Measurements from ENCODE around the gene SPOCK1.

SPOCK1 gene

DNA sequence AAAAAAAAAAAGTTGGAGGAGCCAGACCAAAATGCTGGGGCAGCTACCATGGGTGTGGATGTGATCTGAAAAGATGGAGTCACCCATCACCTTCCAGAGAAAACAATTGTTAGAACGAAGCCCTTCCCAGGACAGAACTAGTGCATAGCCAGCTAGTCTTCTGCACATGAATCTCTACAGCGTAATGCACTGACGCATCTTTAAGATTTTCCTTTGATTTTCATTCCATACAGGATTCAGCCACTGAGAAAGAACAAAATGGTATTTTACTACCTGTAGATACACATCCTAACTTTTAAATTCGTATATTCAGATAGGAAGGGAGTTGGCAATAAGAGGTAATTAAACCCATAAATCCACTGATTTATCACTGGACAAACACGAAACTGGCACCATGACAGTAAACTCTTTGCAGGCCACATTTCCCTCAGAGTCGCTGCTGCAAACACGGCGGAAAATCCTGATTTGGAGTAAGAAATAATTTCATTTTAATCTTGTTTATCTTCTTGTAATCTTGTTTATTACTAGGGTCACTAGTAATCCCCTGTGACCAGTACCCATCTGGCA lies 206.6 kb downstream of the SPOCK1 start:
- no peak for DNase-seq (ENCODE audit: low spot score)

DNA sequence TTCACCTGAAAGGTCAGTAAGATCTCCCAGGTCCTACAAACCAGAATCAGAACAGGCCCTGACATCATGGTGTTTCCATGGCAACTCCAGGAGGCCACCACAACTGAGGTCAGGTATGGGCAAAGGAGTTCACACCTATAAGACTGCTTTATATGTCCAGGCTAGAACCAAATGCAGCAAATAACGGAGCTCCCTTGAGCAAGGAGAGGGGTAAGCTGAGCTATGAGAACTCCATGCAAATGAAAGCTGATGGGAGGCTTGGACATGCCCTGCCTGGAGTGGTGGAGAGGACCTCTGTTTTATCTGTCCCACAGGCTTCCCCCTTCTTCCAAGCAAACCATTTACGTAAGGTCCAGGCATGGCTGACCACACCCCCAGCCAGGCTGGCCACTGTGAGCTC lies 207.7 kb downstream of the SPOCK1 start:
- no peak for DNase-seq (ENCODE audit: low spot score)

DNA sequence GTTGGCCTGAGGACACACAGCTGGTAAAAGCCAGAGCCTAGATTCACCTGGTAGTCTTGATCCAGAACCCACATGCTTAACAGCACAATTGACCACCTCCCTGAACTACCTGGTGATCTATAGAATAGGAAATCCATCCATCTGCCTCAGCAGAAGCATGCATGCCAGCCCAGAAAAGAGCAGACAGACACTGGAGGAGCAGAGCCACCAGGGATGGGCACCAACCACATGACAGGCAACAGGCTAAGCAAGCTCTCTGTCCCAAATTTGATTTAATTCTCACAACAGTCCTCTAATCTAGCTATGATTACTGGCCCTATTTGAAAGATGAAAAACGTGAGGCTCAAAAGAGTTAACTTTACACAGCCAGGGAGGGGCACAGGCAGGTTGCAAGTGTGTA lies 208.1 kb downstream of the SPOCK1 start:
- no peak for DNase-seq (ENCODE audit: low spot score)

DNA sequence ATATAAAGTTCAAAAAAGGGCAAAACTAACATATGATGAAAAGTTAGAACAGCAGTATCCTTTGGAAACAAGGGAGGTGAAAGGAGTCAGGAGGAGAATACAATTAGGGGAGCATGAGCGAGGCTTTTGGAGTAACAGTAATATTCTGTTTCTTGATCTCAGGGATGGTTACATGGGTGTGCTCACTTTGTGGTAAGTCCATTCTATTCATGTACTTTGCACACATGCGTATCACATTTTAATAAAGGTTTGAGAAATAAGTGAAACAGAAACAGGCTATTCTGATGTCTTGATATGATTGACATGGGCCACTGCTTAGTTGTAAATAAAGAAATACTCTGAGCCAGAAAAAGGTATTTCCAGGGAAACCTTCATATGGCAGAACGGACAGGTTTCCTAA lies 208.8 kb downstream of the SPOCK1 start:
- DNase-seq (ENCODE audit: low spot score): no peak

DNA sequence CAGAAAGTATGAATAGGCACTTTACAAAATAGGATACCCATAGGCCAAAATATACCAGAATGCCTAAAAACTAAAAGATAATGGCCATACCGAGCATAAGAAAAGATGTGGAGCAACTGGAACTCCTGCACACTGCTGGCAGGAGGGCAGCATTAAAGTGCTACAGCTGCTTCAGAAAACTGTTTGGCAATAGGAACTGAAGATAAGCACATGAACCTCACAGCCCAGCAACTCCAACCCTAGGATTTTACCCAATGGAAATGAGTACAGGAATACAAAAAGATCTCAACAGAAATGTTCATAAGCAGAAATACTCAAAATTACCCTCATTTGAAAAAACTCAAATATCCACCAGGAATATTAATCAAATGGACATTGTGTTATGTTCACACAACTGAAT lies 209.3 kb downstream of the SPOCK1 start:
- DNase-seq (ENCODE audit: low spot score): no peak

DNA sequence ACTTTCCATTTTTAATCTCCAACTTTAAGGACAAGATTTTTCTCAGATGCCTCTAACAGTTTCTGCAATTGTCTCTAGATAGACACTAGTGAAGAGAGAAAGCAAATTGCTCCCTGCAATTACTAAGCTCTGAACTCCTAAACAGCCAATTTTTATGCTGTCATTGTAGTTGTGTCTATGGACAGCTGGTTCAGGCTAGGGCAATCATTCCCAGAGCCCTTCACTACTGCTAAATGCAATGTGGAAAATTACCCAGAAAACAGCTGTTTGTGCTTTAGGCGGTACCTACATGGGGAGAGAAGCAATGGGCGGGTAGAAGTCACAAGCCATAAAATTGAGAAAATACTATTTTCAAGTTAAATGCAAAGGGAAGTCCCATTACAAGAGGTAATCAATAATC lies 211.6 kb downstream of the SPOCK1 start:
- no peak for DNase-seq (ENCODE audit: low spot score)

DNA sequence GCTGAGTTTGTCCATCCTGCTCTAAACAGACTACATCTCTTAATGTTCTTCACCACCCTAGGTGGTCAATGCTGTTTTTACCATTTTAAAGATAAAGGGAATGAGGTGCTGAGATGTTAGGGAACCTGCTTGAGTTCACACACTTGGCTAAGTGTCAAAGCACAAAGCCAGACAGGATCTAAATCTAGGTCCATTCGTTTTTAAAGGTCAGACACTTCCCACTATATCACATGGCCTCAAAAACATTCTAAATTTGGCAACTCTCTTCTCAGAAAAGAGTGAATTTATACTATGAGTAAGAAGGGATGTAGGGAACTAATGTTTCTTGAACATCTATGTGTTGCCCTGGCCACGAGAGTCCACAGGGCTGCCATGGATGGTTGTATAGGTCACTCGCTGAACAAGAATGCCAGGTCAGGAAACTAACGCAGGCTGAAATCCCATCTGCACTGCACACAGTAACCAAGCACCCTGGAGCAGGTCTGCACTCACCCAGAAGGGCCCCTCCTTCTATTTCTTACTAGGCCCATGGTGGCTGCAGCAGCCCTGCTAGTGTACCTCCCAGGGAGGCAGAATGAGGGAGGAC lies 213.0 kb downstream of the SPOCK1 start:
- DNase-seq (ENCODE audit: low spot score): no peak

DNA sequence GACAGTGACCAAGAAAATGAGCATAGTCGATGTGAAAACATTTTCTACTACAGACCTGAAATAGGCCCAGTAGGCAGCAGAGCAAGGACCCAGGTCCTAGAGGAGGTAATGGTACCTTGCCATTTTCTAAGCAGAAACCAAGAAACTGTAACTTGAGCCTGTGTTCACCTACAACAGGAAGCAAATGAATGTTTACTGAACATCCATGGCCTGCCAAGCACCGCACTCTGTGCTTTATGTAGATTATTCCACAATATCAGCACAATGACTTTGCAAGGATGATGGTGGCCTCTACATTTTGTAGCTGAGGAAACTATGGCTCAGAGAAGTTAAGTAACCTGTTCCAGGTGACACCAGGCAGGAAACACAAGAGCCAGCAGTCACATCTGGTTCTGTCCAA lies 215.3 kb downstream of the SPOCK1 start:
- DNase-seq (ENCODE audit: low spot score): no peak

DNA sequence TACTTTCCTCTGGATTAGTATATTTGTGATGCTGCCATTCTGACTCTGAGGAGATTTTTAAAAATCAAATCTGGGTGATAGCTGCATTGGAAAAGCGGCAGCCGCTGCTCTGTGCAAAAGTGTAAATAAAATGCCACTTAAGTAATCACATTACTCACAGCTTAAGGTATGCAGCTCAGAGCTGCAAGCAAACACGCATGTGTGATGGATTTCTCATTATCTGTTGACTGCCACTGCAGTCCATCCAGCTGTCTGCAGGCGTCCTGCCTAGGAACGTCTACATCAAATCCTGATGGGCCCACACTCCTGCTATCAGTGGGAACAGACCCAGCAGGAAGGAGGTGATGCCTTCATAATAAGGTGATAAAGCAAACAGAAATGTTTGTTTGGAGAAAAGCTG lies 216.9 kb downstream of the SPOCK1 start:
- DNase-seq (ENCODE audit: low spot score): no peak

DNA sequence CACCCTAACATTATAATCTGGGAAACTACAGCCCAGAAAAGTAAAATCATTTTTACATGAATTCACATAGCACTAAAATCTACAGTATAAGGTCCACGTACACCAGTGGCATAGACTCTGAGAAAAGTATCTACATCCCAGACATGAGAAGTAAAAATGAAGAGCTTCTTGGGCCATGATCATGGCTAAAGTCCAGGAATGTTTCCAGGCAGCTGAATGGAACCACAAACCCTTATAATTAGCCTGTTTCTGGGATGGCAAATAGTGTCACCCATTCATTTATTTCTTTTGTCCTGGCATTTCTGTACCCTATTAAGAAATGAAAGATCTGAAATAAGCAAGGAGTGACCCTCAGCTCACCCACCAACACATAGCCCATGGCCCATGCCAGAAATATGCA lies 217.9 kb downstream of the SPOCK1 start:
- DNase-seq (ENCODE audit: low spot score): no peak

DNA sequence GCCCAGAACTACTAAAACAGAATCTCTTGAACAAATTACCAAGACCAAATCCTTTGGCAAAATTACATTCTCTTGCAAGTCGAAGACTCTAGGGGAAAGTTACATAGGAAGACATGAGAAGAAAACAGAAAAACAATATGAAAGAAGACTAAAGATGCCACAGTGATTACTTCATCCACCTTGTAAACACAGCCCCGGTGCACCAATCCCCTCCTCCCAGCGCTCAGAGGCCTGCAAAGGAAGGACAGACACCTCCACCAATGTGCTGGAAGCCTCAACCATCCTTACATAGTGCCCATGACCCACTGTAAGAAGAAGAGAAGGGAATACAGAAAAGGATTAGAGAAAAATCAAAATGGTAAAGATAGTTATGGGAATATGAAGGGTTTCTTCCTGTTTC lies 218.5 kb downstream of the SPOCK1 start:
- no peak for DNase-seq (ENCODE audit: low spot score)

DNA sequence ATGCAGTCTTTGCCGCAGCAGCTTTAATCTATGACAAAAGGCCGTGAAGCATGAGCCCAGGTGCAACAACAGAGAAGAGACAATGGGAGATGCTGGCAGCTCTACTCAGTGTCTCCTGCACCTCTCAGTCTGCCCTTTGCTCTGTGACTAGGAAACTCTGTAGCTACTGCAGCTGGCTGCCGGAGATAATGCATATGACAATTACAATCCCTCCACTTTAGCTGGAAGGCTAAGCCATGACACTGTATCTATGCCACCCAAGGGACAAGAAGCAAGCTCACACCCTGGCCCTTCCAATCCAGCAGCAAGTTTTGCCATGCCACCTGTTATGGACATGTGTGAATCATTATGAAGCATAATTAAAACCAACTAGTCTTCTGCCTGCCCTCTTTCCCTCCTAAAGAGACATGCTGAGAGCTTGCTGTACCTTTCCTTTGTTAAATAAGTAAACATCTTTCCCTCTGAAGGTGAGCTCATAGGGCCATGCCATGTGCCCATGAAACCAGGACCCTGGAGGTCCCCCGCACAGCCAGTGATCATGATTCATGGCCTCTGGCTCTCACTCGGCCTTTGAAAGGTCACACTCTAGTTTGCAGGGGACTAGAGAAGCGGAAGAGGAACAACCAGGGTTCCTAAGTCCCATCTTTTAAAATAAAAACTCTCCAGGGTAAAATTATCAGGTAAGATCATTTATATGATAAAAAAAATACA lies 219.4 kb downstream of the SPOCK1 start:
- DNase-seq (ENCODE audit: low spot score): no peak

DNA sequence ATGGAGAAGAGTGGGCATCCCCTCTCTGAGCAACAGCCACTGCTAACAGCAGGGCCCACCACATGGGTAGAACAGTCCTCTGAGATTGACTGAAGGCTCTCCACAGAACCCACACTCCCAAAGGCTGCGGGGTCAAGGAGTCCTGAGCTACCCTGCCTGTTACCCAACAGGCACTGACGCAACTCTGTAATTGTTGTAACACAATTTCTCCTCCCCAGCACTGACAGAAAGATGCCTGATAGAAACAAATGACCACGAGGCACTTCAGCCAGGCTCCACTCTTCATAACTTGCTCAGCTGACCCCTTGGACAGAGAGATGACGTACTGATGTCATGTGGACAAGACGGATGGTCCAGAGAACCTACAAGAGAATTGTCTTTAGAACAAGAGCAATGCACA lies 220.7 kb downstream of the SPOCK1 start:
- no peak for DNase-seq (ENCODE audit: low spot score)

DNA sequence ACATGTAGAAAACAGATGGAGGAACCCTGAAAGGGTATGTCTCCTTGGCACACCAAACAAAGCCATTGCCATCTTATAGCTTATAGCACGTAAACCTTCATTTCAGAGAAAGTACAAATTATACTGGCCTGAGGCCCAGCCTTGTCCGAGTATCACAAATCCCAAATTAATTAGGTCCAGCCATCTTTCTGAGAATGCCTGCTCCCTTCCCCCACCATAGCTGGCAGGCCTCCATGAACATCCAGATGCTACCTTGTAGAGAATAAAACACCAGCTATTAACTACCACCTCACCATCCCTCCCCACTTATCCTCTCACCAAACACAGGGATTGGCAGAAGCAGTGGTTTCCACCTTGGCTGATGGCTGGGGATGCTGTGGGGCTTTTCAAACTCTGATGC lies 224.0 kb downstream of the SPOCK1 start:
- no peak for DNase-seq (ENCODE audit: low spot score)

DNA sequence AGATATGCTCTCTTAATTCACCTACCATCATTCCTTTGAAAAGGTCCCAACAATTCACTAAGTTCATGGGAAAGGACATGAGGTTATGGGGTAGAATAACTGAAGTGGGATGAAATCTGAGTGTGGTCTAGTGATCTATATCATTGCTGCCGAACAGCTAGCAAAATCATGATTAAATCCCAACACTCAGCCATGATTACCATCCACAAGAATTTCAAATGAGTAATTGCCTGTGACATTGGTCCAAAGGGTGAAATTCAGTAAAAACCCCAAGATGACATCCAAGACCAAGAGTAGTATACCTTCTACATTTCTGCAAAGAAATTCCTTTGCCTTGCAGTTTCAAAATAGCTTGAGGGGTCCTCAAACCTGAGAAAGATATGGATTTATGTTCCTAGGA lies 225.6 kb downstream of the SPOCK1 start:
- no peak for DNase-seq (ENCODE audit: low spot score)

DNA sequence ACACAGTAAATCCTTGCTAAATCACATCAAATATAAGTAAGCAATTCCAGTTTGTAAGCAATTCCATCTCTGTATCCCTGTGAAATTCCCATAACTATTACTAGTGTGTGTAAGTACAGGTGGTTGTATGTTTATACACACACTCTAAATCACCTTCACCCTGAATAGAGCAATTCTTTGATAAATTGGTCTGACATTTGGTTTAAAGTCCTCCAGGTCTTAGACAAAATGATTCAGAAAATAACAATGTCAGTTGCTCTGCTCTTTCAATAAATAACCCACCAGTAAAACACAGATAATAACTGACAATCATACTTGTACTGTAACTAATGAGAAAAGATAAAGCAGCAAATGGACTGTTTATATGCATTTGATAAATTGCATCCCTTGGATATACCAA lies 226.3 kb downstream of the SPOCK1 start:
- no peak for DNase-seq (ENCODE audit: low spot score)

DNA sequence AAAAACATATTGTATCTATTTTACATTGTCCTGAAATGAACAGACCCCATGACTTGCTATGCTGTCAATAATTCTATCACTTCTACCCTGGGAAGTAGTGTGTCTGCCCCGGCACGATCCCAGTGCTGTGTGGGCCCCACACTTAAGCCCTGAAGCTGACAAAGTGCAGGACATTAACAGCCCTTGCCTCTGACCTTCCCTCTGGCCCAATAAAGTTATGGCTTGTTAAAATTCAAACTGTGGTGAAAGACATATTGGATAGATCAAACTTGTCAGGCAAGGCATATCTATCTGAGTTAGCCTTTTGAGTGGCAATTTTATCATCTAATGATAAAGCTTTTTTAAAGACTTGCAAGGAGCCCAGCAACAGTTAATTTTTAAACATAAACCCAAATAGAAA lies 229.2 kb downstream of the SPOCK1 start:
- DNase-seq (ENCODE audit: low spot score): no peak

DNA sequence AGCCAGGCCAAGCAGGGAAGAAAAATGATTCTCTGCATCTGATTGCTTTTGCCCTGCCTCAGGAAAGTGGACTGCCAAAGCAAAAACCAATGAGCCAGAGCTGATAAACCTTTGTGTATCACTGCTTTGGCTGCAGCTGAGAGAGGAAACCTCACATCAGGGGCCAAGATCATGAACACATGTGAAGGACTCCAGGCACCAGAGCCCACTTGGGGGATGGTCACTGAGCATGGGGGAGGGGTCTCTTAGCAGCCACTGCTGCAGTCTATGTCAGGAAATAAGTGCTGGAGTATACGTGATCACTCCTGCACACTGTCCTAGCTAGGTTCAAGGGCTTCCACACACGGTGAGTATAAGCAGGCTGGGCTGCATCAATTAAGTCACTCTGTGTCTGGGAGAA lies 229.9 kb downstream of the SPOCK1 start:
- no peak for DNase-seq (ENCODE audit: low spot score)

DNA sequence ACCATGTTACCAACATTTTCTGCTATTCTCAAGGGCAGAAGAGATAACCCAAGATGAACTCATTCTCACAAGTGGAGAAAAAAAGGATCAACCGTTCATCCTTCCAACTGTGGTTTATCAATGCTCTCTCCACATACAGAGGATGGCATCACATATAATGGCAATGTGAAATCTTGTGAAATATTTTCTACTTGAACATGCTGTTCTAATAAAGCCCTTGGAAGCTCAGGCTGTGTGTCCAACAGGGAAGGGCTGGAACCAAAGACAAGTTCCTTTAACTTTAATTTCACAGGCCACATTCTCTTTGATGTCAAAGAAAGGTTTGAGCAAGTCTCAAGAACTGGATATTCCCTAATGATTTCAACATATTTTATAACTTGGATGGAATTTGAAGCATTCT lies 230.5 kb downstream of the SPOCK1 start:
- DNase-seq (ENCODE audit: low spot score): no peak

DNA sequence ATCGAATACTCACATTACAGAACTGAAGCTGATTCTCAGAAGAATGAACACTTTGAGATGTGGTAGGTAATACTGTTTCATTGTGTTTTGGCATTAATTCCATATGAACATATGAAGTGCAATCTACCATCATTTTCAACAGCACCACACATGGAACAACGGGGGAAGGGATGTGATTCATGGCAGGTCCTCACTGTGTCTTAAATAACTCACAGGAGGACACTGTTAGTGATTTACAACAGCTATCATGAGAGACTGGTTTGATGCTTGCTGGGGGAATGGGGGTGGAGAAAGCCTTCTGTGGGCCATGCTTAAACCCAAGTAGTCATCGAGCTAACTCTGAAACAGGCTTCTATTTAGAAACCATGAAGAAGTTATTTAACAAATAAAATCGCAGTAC lies 232.9 kb downstream of the SPOCK1 start:
- no peak for DNase-seq (ENCODE audit: low spot score)

DNA sequence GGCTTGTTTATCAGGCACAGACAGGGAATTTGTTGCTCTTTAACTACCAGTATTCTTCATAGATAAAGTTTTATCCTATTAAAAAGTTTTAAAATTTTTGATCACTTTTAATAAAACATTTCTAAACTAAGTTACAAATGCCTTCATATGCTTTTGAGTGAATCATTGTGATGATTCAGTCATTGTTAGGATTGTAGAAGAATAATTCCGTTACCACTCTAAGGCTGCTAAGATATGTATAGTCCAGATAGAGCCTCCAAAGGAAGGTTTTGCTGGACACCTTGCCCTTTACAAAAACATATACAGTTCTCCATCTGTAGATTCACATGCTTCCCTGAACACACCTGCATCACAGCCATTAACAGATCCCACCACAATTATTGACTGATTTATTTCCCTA lies 233.7 kb downstream of the SPOCK1 start:
- DNase-seq (ENCODE audit: low spot score): no peak

DNA sequence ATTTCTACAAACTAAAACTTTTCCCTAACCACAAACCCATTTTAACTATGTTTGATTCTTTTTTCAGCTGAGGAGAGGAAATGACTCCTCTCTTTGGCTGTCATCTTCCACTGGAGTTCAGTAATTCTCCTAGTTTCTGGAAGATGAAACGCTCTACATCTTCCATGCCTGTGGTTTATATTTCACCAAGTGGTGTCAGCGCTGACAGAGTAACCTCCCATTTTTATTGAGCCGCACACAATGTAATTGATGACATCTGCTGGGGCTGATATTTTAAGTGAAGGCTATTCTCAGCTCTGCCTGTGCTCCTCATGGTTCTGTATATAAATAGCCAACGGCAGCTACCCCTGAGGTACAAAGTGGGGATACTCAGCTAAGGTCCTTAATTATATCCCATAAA lies 234.6 kb downstream of the SPOCK1 start:
- DNase-seq (ENCODE audit: low spot score): no peak

DNA sequence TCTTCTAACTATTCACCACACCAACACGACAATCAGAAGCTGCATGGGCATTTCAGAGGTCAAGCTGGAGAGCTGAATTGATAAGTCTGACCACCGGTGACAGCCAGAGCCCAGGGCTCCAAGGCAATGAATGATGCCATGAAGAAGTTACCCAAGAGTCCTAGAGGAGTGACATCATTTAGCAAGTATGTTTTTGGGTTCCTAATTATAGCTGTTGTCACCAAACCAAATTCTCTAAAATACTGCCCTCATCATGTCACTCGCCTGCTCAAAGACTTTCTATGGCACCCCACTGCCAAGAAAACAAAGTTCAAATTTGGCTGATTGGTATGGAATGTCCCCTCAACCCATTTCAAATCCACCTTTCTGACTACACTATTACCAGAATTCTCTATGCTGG lies 235.1 kb downstream of the SPOCK1 start:
- no peak for DNase-seq (ENCODE audit: low spot score)

DNA sequence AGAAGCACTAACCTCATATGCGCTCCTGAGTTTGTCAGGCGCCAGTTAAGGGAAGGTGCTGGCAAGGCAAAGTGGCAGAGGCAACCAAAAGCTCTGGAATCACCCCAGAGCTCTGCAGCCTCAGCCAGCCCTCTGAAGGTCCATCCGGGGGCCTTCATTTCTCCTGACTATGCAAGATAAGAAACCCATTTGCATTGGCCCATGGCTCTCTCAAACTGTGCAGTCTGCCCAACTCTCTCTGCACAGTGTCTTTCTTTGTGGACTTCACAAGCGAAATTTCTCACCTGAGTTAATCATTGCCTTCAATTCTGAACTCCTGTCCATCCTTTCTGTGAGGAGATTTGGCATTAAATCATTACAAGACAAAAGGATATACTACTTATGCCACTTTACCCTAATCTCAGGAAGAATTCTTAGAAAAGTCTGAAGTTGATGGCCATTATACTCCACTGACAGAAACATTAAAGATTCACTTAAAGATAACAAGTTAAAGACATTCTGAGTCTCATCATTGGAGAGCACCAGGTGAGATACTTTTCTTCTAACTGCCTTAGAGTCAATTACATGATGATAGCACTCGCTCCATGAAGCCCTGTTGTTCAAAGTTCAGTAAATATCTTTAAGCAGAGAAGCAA lies 235.6 kb downstream of the SPOCK1 start:
- DNase-seq (ENCODE audit: low spot score): no peak
